ENCODE data around the gene MTNR1A.

The MTNR1A gene

DNA sequence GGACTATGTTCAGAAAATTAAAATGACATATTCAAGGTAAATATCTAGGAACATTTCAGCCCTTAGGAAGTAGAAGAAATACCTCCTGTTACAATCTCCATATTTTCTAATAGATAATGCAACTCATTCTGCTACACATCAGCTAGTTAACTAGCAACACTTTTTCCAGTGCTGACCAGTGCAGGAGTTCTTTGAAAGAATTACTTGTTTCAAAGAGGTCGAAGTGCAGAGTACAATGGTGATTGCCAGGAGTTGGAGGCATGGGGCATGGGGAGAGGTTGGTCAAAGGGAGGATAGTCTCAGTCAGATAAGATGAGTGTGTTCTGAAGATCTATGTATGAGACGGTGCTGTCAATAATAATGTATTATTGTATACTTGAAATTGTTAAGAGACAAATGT is 53.1 kb downstream of the MTNR1A start:
- H3F3A ChIP-seq (ENCODE audit: control insufficient read depth, insufficient read depth): no peaks in the 10 kb centered on the region
- H3K36me3 ChIP-seq (ENCODE audit: control insufficient read depth, low read length): no peaks in the 10 kb centered on the region
- H3K27me3 ChIP-seq (ENCODE audit: control insufficient read depth, low read length): no peaks in the 10 kb centered on the region
- H3K79me2 ChIP-seq (ENCODE audit: control insufficient read depth, low read length): no peaks in the 10 kb centered on the region
- H4K20me1 ChIP-seq (ENCODE audit: control insufficient read depth, insufficient read depth, low read depth, low read length): no peaks in the 10 kb centered on the region
- H3K9me3 ChIP-seq (ENCODE audit: control insufficient read depth, insufficient read depth, low read length): no peaks in the 10 kb centered on the region
- no peaks in the 10 kb centered on the region for H3K4me1 ChIP-seq (ENCODE audit: control insufficient read depth, low read length)
- no peaks in the 10 kb centered on the region for H3K9me2 ChIP-seq (replicated peaks; ENCODE audit: control insufficient read depth, low read length)
- TF ChIP-seq EZH2phosphoT487 (IDR thresholded peaks at IDR 0.05; ENCODE audit: borderline replicate concordance, low read length): no peak
- TF ChIP-seq, protein P1, sequence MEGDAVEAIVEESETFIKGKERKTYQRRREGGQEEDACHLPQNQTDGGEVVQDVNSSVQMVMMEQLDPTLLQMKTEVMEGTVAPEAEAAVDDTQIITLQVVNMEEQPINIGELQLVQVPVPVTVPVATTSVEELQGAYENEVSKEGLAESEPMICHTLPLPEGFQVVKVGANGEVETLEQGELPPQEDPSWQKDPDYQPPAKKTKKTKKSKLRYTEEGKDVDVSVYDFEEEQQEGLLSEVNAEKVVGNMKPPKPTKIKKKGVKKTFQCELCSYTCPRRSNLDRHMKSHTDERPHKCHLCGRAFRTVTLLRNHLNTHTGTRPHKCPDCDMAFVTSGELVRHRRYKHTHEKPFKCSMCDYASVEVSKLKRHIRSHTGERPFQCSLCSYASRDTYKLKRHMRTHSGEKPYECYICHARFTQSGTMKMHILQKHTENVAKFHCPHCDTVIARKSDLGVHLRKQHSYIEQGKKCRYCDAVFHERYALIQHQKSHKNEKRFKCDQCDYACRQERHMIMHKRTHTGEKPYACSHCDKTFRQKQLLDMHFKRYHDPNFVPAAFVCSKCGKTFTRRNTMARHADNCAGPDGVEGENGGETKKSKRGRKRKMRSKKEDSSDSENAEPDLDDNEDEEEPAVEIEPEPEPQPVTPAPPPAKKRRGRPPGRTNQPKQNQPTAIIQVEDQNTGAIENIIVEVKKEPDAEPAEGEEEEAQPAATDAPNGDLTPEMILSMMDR (IDR thresholded peaks at IDR 0.05; ENCODE audit: low read depth, low read length, poor library complexity, severe bottlenecking): no peak
- no peak overlapping the region for H3K4me3 ChIP-seq (ENCODE audit: low read length)
- no peak overlapping the region for H3K27ac ChIP-seq (ENCODE audit: low read depth, low read length)
- no peak overlapping the region for H3K4me2 ChIP-seq (ENCODE audit: low read length)

DNA sequence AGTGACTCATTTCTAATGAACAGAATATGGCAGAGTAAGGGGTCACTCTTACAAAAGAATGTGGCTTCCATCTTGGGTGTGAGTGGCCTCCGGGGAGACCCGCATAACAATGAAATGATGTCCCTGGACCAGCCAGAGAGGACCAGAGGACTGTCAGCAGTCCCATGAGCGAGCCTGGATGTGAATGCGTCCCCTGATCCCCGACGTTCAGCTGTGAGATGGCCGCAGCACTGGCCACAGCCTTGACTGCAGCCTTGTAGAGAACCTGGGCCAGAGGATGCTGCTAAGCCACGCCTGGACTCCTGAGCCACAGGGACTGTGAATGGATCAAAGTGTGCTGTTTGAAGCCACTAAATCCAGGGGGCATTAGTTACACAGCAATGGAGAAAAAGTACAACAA is 53.8 kb downstream of the MTNR1A start:
- H3K9me3 ChIP-seq (ENCODE audit: control insufficient read depth, insufficient read depth, low read length): no peaks in the 10 kb centered on the region
- H3K4me2 ChIP-seq (ENCODE audit: low read length): no peak overlapping the region
- H3K27ac ChIP-seq (ENCODE audit: low read depth, low read length): no peak overlapping the region
- no peaks in the 10 kb centered on the region for H4K20me1 ChIP-seq (ENCODE audit: control insufficient read depth, insufficient read depth, low read depth, low read length)
- H3F3A ChIP-seq (ENCODE audit: control insufficient read depth, insufficient read depth): no peaks in the 10 kb centered on the region
- no peaks in the 10 kb centered on the region for H3K27me3 ChIP-seq (ENCODE audit: control insufficient read depth, low read length)
- no peaks in the 10 kb centered on the region for H3K9me2 ChIP-seq (replicated peaks; ENCODE audit: control insufficient read depth, low read length)
- no peaks in the 10 kb centered on the region for H3K36me3 ChIP-seq (ENCODE audit: control insufficient read depth, low read length)
- no peaks in the 10 kb centered on the region for H3K4me1 ChIP-seq (ENCODE audit: control insufficient read depth, low read length)
- TF ChIP-seq, protein P1 (IDR thresholded peaks at IDR 0.05; ENCODE audit: low read depth, low read length, poor library complexity, severe bottlenecking): no peak
- TF ChIP-seq EZH2phosphoT487 (IDR thresholded peaks at IDR 0.05; ENCODE audit: borderline replicate concordance, low read length): no peak
- no peaks in the 10 kb centered on the region for H3K79me2 ChIP-seq (ENCODE audit: control insufficient read depth, low read length)
- H3K4me3 ChIP-seq (ENCODE audit: low read length): no peak overlapping the region

DNA sequence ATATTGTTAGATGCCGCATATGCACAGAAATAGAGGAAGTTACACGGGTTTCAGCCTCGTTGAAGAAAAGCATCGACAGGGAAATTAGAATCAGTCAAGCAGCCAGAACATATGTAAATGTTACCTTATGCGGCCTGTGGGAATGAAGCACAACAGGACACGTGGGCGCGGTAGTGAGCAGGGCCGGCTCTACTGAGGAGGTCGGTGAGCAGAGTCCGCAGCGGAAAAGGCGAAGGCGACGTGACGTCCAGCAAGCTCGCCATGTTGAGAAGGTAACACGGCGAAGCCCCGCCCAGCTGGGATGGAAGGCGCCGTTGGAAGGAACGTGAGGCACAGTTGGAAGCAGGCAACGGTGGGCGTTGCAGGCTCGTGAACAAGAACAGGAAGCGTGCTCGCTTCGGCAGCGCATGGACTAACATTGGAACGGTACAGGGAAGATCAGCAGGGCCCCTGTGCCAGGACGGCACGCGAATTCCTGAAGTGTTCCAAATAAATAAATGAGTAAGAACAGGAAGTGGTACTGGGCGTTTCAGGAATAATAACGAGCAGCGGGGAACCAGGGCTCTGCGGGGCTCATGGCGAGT is 54.6 kb downstream of the MTNR1A start:
- Histone ChIP-seq H3K27ac (ENCODE audit: low read depth, low read length) (no peak overlapping the region), H3K4me1 (ENCODE audit: control insufficient read depth, low read length) (no peaks in the 10 kb centered on the region), H3K36me3 (ENCODE audit: control insufficient read depth, low read length) (no peaks in the 10 kb centered on the region), H3K9me2 (replicated peaks; ENCODE audit: control insufficient read depth, low read length) (no peaks in the 10 kb centered on the region), H3K27me3 (ENCODE audit: control insufficient read depth, low read length) (no peaks in the 10 kb centered on the region), H3K9me3 (ENCODE audit: control insufficient read depth, insufficient read depth, low read length) (no peaks in the 10 kb centered on the region), H3K79me2 (ENCODE audit: control insufficient read depth, low read length) (no peaks in the 10 kb centered on the region), H3K4me2 (ENCODE audit: low read length) (no peak overlapping the region), H4K20me1 (ENCODE audit: control insufficient read depth, insufficient read depth, low read depth, low read length) (no peaks in the 10 kb centered on the region), H3K4me3 (ENCODE audit: low read length) (no peak overlapping the region), H3F3A (ENCODE audit: control insufficient read depth, insufficient read depth) (no peaks in the 10 kb centered on the region)
- TF ChIP-seq, protein P1 (IDR thresholded peaks at IDR 0.05; ENCODE audit: low read depth, low read length, poor library complexity, severe bottlenecking): no peak
- TF ChIP-seq EZH2phosphoT487 (IDR thresholded peaks at IDR 0.05; ENCODE audit: borderline replicate concordance, low read length): no peak
